ENCODE data around the gene PRKCB.

DNA sequence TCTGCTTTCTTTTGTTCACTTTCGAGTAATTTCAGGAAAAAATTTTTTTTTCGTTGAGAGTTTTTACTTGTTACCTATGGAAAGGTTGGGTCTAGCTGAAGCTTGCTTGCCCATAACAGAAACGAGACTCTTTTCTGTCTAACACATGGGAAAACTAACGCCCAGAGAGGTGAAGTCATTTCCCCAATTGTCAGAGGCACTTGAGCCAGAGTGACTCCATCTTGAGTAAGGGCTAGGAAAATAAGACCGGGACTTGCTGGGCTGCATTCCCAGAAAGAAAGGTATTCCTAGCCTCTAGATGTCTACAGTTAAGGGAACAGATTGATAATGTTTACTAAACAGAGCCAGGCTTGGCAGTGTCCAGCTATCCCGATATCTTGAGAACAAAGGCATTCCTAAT, 26.8 kb downstream of the PRKCB start:
- TF ChIP-seq, protein P1, sequence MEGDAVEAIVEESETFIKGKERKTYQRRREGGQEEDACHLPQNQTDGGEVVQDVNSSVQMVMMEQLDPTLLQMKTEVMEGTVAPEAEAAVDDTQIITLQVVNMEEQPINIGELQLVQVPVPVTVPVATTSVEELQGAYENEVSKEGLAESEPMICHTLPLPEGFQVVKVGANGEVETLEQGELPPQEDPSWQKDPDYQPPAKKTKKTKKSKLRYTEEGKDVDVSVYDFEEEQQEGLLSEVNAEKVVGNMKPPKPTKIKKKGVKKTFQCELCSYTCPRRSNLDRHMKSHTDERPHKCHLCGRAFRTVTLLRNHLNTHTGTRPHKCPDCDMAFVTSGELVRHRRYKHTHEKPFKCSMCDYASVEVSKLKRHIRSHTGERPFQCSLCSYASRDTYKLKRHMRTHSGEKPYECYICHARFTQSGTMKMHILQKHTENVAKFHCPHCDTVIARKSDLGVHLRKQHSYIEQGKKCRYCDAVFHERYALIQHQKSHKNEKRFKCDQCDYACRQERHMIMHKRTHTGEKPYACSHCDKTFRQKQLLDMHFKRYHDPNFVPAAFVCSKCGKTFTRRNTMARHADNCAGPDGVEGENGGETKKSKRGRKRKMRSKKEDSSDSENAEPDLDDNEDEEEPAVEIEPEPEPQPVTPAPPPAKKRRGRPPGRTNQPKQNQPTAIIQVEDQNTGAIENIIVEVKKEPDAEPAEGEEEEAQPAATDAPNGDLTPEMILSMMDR (IDR thresholded peaks at IDR 0.05), result no peak
- TF ChIP-seq POLR2A (IDR thresholded peaks at IDR 0.05) (no peak), POLR2AphosphoS5 (IDR thresholded peaks at IDR 0.05) (no peak), EP300 (IDR thresholded peaks at IDR 0.05) (no peak)
